HepG2 (cell line): Measurements from ENCODE around the gene TTLL8. TPM values are rescaled to one million over a fixed set of nuclear protein-coding genes. Genes with fewer than 3 reads are reported as not detected.

ENCODE experiments used
- ATAC-seq: fragments of 200-7000 bp; cut with Tn5 transposase; 3 replicates; pipeline ENCODE4 v1.9.1; 2020; ENCODE audit warnings: mild to moderate bottlenecking, moderate library complexity
- BruUV-seq: library from RNA; stranded (reverse); fragments of 400-500 nt; replicated peaks from 2 replicates; lab custom pipeline; 2021; lab: Mats Ljungman, UMichigan
- CTCF ChIA-PET: fragments of 300-600 bp; formaldehyde crosslinking; extraction: SDS; loops from one replicate; lab custom pipeline; 2021; ENCODE audit warnings: low total read pairs, inconsistent platforms, low intra/inter-chr PET ratio; lab: Yijun Ruan, JAX
- POLR2A ChIA-PET: fragments of 350-600 bp; sonication (Branson Sonifier 250); formaldehyde crosslinking; loops from one replicate; lab custom pipeline; 2020; ENCODE audit warnings: antibody characterized with exemption, inconsistent platforms; lab: Yijun Ruan, JAX
- DNase-seq: peaks from one replicate; pipeline ENCODE4 v3.0.0-alpha.2; 2015; ENCODE audit warnings: low spot score
- FAIRE-seq: peaks from 3 replicates; lab custom pipeline; 2011; peaks lifted over from hg19 to GRCh38; lab: Jason Lieb, UNC
- H2AFZ ChIP-seq: one replicate; pipeline ENCODE4 v1.6.1; 2011; ENCODE audit warnings: low read length, inconsistent platforms
- H3K27ac ChIP-seq: fragments of 300-600 bp; 3 replicates; pipeline ENCODE4 v1.8.0; 2011; ENCODE audit warnings: mixed run types, mild to moderate bottlenecking, mixed read lengths, low read length, inconsistent platforms; ENCODE audit not compliant: insufficient read depth; ENCODE audit errors: extremely low read length
- H3K27me3 ChIP-seq, 2 experiments: fragments of 200-600 bp in 1 of 2; 2 replicates in 1 of 2; 3 replicates in 1 of 2; pipeline versions ENCODE4 v1.6.0 to v1.8.0; 2011; ENCODE audit warnings: low read length in 2 of 2, mild to moderate bottlenecking in 2 of 2, moderate library complexity in 2 of 2, inconsistent platforms in 1 of 2; ENCODE audit not compliant: insufficient read depth in 2 of 2, control insufficient read depth in 1 of 2
- H3K36me3 ChIP-seq, 2 experiments: fragments of 200-600 bp in 1 of 2; replicated peaks in 1 of 2; 2 replicates in 1 of 2; 3 replicates in 1 of 2; pipeline versions ENCODE4 v1.5.1 to v1.8.0; 2011; ENCODE audit warnings: low read length in 2 of 2, inconsistent platforms in 1 of 2; ENCODE audit not compliant: insufficient read depth in 2 of 2, control insufficient read depth in 1 of 2
- H3K4me1 ChIP-seq: 2 replicates; pipeline ENCODE4 v1.5.1; 2012; ENCODE audit warnings: low read length, inconsistent platforms; ENCODE audit not compliant: insufficient read depth
- H3K4me2 ChIP-seq: 2 replicates; pipeline ENCODE4 v1.6.0; 2011; ENCODE audit warnings: low read depth, low read length, inconsistent platforms
- H3K4me3 ChIP-seq, 3 experiments: fragments of 200-600 bp in 1 of 3; sonication (generic), shearing (Covaris generic) in 1 of 3; replicated peaks in 1 of 3; 2 replicates each; pipeline ENCODE4 v1.5.1; 2011 to 2016; ENCODE audit warnings: low read length in 3 of 3, inconsistent platforms in 2 of 3, low read depth in 2 of 3, mild to moderate bottlenecking in 2 of 3, control low read depth in 1 of 3, mixed read lengths in 1 of 3; ENCODE audit not compliant: insufficient read depth in 1 of 3
- H3K79me2 ChIP-seq: one replicate; pipeline ENCODE4 v1.6.1; 2011; ENCODE audit warnings: low read length, inconsistent platforms; ENCODE audit not compliant: insufficient read depth
- H3K9ac ChIP-seq: 2 replicates; pipeline ENCODE4 v1.6.0; 2011; ENCODE audit warnings: mild to moderate bottlenecking, low read depth, low read length, inconsistent platforms; ENCODE audit not compliant: insufficient read depth
- H3K9me3 ChIP-seq: 2 replicates; pipeline ENCODE4 v1.5.1; 2012; ENCODE audit warnings: mild to moderate bottlenecking, low read length
- H4K20me1 ChIP-seq: 2 replicates; pipeline ENCODE4 v1.6.0; 2011; ENCODE audit warnings: inconsistent platforms, mild to moderate bottlenecking, low read length, moderate library complexity; ENCODE audit not compliant: insufficient read depth
- DDIT3 ChIP-seq: sonication (generic); formaldehyde crosslinking; IDR thresholded peaks from 2 replicates; pipeline ENCODE4 v1.4.0; 2020; ENCODE audit warnings: mild to moderate bottlenecking, missing genetic modification reagents
- ELF1 ChIP-seq: sonication (generic); formaldehyde crosslinking; IDR thresholded peaks from 2 replicates; pipeline ENCODE4 v1.4.0; 2020; ENCODE audit warnings: missing genetic modification reagents
- ISL2 ChIP-seq: sonication (generic); formaldehyde crosslinking; IDR thresholded peaks from 2 replicates; pipeline ENCODE4 v1.5.0; 2020; ENCODE audit warnings: missing genetic modification reagents
- NR2F6 ChIP-seq, 2 experiments: IDR thresholded peaks; 2 replicates each; pipeline ENCODE4 v1.6.1; 2016; ENCODE audit warnings: antibody characterized with exemption in 1 of 2, mild to moderate bottlenecking in 1 of 2
- POGZ ChIP-seq: sonication (generic); formaldehyde crosslinking; IDR thresholded peaks from 2 replicates; pipeline ENCODE4 v1.4.0; 2020; ENCODE audit warnings: mild to moderate bottlenecking, missing genetic modification reagents
- SMAD3 ChIP-seq: sonication (generic); formaldehyde crosslinking; IDR thresholded peaks from 2 replicates; pipeline ENCODE4 v1.4.0; 2020; ENCODE audit warnings: missing genetic modification reagents
- THYN1 ChIP-seq: sonication (generic); formaldehyde crosslinking; IDR thresholded peaks from 2 replicates; pipeline ENCODE4 v1.8.1; 2023; ENCODE audit warnings: low read depth, mild to moderate bottlenecking, moderate library complexity, missing genetic modification reagents, borderline replicate concordance
- WGBS: methylation state at CpG from one replicate; pipeline ENCODE4 v1.1.6; 2017; ENCODE audit warnings: low lambda C conversion rate; 5-methylcytosine and 5-hydroxymethylcytosine counted together
- in situ Hi-C: cut with HindIII; loops from 2 replicates; pipeline ENCODE4 v1.10.0; 2017; ENCODE audit warnings: low pct_unique_long_range_greater_than_20kb; ENCODE audit not compliant: extremely low pct_ligation_motif_present
- intact Hi-C: fragments of 100-400 bp; cut with micrococcal nuclease; formaldehyde crosslinking; loops from one replicate; pipeline ENCODE4 v1.10.0; 2022; ENCODE audit not compliant: unreplicated experiment
- polyA plus RNA-seq, 8 experiments: library from polyadenylated mRNA; depleted of rRNA in 3 of 8; stranded (reverse) in 7 of 8; unstranded in 1 of 8; fragments of >200 nt; fragmentation: Illumina TruSeq in 4 of 8; extraction: Trizol in 4 of 8; gene quantifications; 2 replicates each; pipeline versions ENCODE4 v1.2.1 to v1.2.3, GENCODE V29; 2011 to 2016; ENCODE audit warnings: low read depth in 4 of 8, missing spikeins in 1 of 8, mixed read lengths in 1 of 8; ENCODE audit not compliant: insufficient read depth in 1 of 8
- total RNA-seq, 5 experiments: library from RNA; depleted of rRNA; stranded (reverse); fragments of >200 nt; fragmentation: Illumina TruSeq; extraction: Trizol; gene quantifications; 2 replicates each; pipeline ENCODE4 v1.2.3, GENCODE V29; 2016; ENCODE audit warnings: low read depth in 1 of 5
- TF ChIP-seq, protein P1 (sequence below): sonication (generic); formaldehyde crosslinking; IDR thresholded peaks from 2 replicates; pipeline ENCODE4 v1.4.0; 2020; ENCODE audit warnings: mild to moderate bottlenecking, low read depth, missing genetic modification reagents
- TF ChIP-seq, protein P2 (sequence below): sonication (generic); formaldehyde crosslinking; IDR thresholded peaks from 2 replicates; pipeline ENCODE4 v1.4.0; 2020; ENCODE audit warnings: missing genetic modification reagents, borderline replicate concordance

Gene TTLL8
- total and polyA plus RNA-seq, 2 of the 13 experiments (the other 11 are each of a cell fraction or from before 2014, with no cell fraction given): not detected

DNA sequence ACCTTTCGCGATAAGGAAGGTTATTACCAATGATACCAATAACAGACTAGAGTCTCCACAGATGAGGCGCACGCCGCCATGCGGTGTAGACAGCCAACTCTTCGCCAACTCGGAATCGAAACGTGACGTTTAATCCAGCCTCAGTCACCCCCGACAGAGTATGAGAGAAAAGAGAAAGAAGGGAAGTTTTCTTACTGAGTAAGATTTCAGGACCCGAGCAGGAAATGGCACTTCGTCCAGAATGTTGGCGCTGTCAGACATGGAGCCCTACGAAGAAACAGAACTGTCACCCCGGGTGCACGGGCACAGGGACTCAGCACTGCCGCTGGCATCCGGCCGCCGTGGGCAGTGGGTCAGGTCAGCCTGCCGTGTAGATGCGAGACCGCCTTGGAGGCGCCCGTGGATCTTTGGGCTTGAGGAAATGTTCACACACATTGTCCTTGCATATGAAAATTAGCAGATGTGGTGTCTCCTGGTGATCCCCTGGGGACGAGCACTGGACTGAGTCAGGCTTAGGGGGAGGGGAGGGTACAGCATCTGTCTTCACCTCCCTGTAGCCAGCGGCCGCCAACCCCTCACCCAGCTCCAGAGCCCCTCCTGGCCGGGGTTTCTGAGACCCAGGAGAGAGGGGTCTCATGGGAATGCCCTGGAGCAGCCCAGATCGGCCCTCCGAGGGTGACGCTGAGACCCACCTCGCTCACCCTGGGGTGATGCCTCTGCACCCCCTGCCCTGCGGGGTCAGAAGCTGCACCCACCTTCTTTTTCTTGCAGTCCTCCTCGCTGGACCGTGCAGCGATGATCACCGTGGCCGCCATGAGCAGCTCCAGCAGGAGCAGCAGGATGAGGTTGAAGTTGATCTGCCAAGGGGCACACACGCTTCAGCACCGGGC lies 18.8 kb upstream of the TTLL8 start:
- WGBS: 75% methylated on average over 21 of the region's 43 CpGs

More for the DNA sequence above, 18.8 kb upstream of the TTLL8 start:
- FAIRE-seq (no peak), ATAC-seq (no peak), DNase-seq (no peak)
- no peak overlapping the region for H3K9ac ChIP-seq
- H3K36me3 ChIP-seq: no peaks in the 10 kb centered on the region
- peaks cover 9% of the 10 kb centered on the region; the same call in 1 of the 2 replicates for H3K4me1 ChIP-seq
- BruUV-seq: no TSS peak
- ChIA-PET POLR2A (no interaction called here), CTCF (no interaction called here)
- no peak overlapping the region for H2AFZ ChIP-seq
- no peak overlapping the region for H3K4me2 ChIP-seq
- no peak overlapping the region for H3K27ac ChIP-seq
- in situ Hi-C loops: no loop called here
- no peaks in the 10 kb centered on the region for H4K20me1 ChIP-seq
- intact Hi-C loops: no loop called here
- TF ChIP-seq, protein P1, sequence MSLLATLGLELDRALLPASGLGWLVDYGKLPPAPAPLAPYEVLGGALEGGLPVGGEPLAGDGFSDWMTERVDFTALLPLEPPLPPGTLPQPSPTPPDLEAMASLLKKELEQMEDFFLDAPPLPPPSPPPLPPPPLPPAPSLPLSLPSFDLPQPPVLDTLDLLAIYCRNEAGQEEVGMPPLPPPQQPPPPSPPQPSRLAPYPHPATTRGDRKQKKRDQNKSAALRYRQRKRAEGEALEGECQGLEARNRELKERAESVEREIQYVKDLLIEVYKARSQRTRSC (CRISPR knock-in tag): no peak
- TF ChIP-seq ELF1 (CRISPR knock-in tag) (no peak), POGZ (CRISPR knock-in tag) (no peak), SMAD3 (CRISPR knock-in tag) (no peak), THYN1 (CRISPR knock-in tag) (no peak), DDIT3 (CRISPR knock-in tag) (no peak), NR2F6 (IDR thresholded peaks at IDR 0.05) (no peak), NR2F6 (CRISPR knock-in tag; IDR thresholded peaks at IDR 0.05) (no peak), ISL2 (no peak)
- TF ChIP-seq, protein P2, sequence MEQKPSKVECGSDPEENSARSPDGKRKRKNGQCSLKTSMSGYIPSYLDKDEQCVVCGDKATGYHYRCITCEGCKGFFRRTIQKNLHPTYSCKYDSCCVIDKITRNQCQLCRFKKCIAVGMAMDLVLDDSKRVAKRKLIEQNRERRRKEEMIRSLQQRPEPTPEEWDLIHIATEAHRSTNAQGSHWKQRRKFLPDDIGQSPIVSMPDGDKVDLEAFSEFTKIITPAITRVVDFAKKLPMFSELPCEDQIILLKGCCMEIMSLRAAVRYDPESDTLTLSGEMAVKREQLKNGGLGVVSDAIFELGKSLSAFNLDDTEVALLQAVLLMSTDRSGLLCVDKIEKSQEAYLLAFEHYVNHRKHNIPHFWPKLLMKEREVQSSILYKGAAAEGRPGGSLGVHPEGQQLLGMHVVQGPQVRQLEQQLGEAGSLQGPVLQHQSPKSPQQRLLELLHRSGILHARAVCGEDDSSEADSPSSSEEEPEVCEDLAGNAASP (CRISPR knock-in tag): no peak
- H3K4me3 ChIP-seq: no peak overlapping the region
- no peaks in the 10 kb centered on the region for H3K79me2 ChIP-seq
- no peaks in the 10 kb centered on the region for H3K9me3 ChIP-seq
- peaks cover 5 to 30% of the 10 kb centered on the region in 2 experiments; a peak in 3 of 5 replicates for H3K27me3 ChIP-seq
